Fibroblast of the conjunctiva (primary cell): ENCODE measurements around the gene NR4A3.

Source experiments
- DNase-seq: peaks from one replicate; pipeline ENCODE4 v3.0.0-alpha.2; 2010; ENCODE audit warnings: low read depth

Gene NR4A3

DNA sequence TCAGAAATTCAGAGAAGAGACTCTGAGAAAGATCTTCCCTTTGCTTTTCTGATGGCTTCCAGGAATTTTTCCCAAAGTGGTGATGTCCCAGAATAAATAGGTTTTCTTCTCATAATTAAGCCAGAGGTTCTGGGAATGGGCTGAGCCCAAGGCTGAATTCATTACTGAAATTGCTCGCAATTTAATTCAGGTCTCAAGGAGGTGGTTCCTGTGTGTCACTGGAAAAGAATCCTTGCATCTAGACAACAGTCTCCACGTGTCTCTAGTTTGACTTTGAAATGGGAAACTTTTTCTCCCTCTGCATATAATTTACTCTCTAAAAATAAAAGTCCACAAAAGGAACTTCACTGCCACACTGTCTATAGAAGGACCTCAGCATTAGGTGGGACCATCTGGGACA is 57.0 kb downstream of the NR4A3 start:
- no peak for DNase-seq

DNA sequence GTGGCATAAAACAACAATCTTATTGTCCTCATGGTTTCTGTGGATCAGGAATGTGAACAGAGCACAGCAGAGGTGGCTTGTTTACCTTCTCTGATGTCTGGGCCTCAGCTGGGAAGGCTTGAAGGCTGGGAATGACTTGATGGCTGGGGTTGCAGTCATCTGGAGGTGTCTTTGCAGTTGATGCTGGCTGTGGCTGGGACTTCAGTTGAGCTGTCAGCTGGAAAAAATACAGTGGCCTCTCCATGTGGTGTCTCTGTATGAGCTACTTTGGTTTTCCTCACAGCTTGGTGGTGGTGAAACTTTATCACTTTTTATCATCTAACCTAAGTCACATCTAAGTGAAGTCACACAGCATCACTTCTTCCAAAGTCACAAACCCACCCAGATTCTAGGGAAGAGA is 60.1 kb downstream of the NR4A3 start:
- no peak for DNase-seq

DNA sequence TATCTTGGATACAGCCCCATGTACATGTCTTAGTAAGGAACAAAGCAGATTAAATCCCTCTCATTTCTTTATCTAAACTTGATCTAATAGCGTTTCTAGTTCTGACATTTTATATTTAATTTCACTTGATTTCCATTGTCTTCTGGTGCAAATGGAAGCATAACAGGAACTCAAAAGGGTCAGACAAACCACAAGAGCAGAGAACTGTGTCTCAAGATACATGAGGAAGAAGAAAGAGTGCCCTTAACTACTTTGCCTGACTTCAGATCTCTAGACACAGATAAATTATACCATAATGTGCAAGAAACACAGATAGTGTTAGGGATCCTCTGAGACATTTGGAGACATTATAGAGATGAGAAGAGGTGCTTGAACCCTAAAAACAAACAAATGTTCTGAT is 64.1 kb downstream of the NR4A3 start:
- DNase-seq: no peak

DNA sequence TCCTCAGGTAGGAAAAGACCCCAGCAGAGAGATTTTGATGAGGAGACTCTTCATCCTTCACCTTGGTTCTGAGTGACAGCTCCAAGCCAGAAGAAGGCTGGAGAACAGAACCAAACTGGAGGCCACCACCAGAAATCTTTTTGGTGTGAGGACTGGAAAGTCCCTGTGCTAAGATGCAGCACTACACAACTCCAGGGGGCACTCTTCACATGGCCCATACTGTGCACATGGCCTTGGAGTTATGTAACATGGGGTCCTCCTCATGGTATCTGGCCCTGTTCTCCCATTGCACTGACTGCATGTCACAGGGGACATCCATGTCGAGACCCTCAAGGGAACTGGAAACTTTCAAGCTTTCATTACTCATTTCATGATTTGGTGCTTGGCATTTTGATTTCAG is 67.4 kb downstream of the NR4A3 start:
- no peak for DNase-seq

DNA sequence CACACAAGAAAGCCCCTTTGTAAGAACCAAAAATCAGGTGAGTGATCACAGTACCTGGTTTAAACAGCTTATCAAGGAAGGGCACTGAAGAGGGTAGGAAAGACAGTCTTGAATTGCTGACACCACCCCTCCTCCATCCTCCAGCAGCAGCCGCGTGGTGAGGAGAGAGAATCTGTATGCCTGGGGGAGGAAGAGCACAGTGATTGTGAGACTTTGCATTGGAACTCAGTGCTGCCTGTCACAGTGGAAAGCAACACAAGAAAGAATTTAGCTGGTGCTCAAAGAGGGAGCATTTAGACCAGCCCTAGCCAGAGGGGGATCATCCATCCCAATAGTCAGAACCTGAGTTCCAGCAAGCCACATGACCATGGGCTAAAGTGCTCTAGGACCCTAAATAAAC is 73.1 kb downstream of the NR4A3 start:
- DNase-seq: no peak

DNA sequence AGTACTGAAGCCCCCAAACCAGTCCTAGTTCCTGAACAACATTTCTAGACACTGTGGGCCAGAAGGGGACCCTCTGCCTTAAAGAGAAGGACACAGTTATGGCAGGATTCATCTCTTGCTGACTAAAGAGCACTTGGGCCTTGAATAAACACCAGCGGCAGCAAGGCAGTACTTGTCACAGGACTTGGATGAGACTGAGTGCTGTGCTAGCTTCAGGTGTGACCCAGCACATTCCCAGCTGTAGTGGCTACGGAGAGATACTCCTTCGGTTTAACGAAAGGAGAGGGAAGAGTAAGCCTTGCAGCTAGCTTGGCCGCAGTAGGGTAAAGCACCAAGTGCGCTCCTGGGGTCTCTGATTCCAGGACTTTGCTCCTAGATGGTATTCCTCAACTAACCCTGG is 73.8 kb downstream of the NR4A3 start:
- DNase-seq: no peak

DNA sequence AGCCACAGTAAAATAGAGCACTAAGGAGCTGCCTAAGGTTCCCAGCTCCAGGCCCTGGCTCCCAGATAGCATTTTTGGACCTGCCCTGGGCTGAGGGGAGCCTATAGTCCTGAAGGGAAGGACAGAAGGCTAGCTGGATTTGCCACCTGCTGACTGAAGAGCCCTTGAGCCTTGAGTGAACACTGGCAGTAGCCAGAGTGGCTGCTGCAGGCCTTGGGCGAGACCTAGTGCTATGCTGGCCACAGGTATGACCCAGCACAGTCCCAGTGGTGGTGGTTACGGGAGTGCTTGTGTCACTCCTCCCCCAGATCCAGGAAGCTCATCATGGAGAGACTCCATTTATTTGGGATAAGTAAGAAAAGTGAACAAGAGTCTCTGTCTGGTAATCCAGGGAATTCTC is 74.4 kb downstream of the NR4A3 start:
- no peak for DNase-seq

DNA sequence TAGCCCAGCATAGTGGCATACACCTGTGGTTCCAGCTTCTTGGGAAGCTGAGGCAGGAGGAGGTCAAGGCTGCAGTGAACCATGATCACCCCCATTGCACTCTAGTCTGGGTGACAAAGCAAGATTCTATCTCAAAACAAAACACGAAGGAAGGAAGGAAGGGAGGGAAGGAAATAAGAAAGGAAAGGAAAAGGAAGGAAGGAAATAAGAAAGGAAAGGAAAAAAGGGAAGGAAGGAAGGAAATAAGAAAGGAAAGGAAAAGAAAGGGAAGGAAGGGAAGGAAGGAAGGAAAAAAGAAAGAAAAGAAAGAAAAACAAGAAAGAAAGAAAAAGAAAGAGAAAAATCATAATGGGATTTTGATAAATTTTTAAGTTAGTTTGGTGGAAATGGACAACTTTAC is 81.7 kb downstream of the NR4A3 start:
- no peak for DNase-seq

DNA sequence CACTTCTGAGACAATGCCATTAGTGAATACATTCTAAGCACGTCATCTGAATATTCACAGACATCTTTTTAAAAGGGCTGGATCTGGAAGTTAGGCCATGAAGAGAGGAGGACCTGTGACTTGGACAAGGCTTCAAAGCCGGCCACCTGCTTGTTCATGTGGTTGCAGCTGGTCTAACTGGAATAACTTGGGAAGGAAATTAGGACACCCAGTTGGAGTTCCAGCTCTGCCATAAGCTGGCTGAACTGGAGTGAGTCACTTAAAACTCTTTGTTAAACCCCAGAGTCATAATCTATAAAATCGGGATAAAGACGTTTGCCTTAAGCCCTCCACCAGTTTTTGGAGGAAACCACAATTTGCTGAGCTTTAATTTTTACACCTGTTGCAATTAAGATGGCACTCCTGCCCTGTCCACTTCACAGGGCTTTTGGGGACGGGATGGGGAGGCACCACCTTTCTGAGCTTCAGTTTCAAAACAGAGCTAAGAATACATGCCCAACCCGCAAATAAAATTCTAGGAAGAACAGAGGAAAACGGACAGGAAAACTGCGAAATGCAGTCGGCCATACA is 84.2 kb downstream of the NR4A3 start:
- no peak for DNase-seq

DNA sequence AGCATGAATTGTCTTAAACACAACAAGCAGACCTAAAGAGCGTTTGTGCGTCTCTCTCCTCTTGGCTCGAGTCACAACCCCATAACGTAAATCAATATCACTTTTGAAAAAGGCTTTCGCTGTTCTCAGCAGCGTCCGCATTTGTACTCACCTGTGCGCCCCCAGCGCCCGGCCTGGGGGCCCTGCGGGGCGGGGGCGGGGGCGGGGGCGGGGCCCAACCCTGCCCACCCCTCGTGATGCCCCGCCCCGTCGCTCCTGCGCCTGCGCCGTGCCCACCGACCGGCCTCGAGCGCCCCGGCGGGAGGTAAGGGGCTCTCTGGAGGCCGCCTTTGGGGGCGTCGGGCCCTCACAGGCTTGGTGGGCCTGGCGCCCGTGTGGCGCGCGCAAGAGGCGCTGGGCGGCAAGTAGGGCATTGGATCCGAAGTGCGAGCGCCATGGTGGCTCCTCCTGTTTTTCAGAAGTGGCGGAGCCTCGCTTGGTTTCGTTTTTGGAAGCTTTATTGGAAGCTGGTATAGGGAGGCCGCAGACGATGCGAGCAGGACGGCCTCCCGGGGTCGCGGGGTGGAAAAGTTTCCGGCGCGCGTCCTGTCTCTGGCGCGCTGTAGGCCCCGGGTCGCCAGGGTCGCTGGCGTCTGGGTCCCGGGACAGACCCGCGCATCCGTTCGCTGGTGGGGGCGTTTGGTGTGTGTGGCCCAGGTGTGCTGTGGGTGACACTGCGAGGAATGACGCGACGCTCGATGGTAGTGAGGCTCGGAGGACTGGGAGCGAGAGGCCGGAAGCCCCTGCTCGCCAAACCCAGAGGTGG is 84.9 kb downstream of the NR4A3 start, which contains the start of gene STX17:
STX17 (plus strand) TSS at position 252 of the 805 bp plus-strand sequence. CDS start 8,586 bp downstream, outside the sequence.
- peak; percentile 30 for DNase-seq

DNA sequence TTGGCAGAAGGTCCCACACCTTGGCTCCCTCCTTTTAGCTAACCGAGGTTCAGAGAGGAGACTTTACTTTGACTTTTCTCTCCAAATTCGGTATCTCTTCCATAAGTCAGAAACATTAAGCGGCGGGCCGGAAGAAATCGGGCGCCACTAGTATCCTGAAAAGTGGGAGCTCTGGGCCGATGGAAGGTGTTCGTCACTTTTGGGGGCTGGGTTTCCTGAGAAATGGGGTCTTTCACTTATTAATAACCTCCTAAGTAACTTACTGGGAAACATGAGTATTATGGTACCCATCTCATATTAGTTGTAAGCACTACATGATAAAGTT is 85.5 kb downstream of the NR4A3 start:
- DNase-seq: no peak

DNA sequence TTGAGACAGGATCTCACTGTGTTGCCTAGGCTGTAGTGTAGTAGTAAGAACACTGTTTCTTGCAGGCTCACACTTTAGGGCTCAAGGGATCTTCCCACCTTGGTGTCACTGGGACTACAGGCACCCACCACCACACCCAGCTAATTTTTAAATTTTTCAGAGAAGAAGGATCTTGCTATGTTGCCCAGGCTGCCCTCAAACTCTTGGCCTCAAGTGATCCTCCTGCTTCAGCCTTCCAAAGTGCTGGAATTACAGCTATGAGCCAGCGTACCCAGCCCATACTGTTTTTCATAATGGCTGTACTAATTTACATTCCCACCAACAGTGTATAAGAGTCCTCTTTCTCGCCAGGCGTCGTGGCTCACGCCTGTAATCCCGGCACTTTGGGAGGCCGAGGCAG is 89.9 kb downstream of the NR4A3 start:
- no peak for DNase-seq
